PC-3 (cell line): ENCODE measurements around the gene ERI3. TPM values are rescaled to one million over a fixed set of nuclear protein-coding genes. Genes with fewer than 3 reads are reported as not detected.

ENCODE experiments used
- ATAC-seq: fragments of 200-7000 bp; cut with Tn5 transposase; 2 replicates; pipeline ENCODE4 v1.9.1; 2020; ENCODE audit warnings: mild to moderate bottlenecking, moderate library complexity
- BruUV-seq: library from RNA; stranded (reverse); fragments of 400-500 nt; replicated peaks from 2 replicates; lab custom pipeline; 2021; lab: Mats Ljungman, UMichigan
- CTCF ChIA-PET: fragments of 300-600 bp; sonication (Branson Sonifier 250); formaldehyde crosslinking; loops from one replicate; lab custom pipeline; 2022; ENCODE audit warnings: antibody characterized with exemption; lab: Charles Lee
- POLR2A ChIA-PET: fragments of 300-600 bp; sonication (Branson Sonifier 250); formaldehyde crosslinking; loops from one replicate; lab custom pipeline; 2022; ENCODE audit warnings: antibody characterized with exemption; ENCODE audit not compliant: unreplicated experiment; lab: Charles Lee
- DNase-seq: peaks from one replicate; pipeline ENCODE4 v3.0.0-alpha.2; 2015
- H2AFZ ChIP-seq: fragments of 300-600 bp; sonication (generic); 2 replicates; pipeline ENCODE4 v1.6.0; 2016; ENCODE audit warnings: antibody characterized with exemption, low read length
- H3F3A ChIP-seq: fragments of 300-600 bp; sonication (generic); one replicate; pipeline ENCODE4 v1.6.0; 2017; ENCODE audit warnings: antibody characterized with exemption, low read length, control low read depth, mild to moderate bottlenecking; ENCODE audit not compliant: unreplicated experiment
- H3K27ac ChIP-seq: fragments of 300-600 bp; sonication (generic); 2 replicates; pipeline ENCODE4 v1.5.1; 2016; ENCODE audit warnings: mild to moderate bottlenecking, low read length
- H3K27me3 ChIP-seq: fragments of 300-600 bp; sonication (generic); 2 replicates; pipeline ENCODE4 v1.6.1; 2016; ENCODE audit warnings: low read length, mixed read lengths
- H3K36me3 ChIP-seq: fragments of 300-600 bp; sonication (generic); 2 replicates; pipeline ENCODE4 v1.6.1; 2016; ENCODE audit warnings: low read depth, mixed run types, low read length, mixed read lengths
- H3K4me1 ChIP-seq: fragments of 300-600 bp; sonication (generic); 2 replicates; pipeline ENCODE4 v1.5.1; 2016; ENCODE audit warnings: low read length; ENCODE audit not compliant: insufficient read depth
- H3K4me2 ChIP-seq: fragments of 300-600 bp; sonication (generic); 2 replicates; pipeline ENCODE4 v1.6.0; 2016; ENCODE audit warnings: low read length
- H3K4me3 ChIP-seq: fragments of 300-600 bp; sonication (generic); 2 replicates; pipeline ENCODE4 v1.5.1; 2016; ENCODE audit warnings: mild to moderate bottlenecking, low read length, mixed read lengths
- H3K79me2 ChIP-seq: fragments of 300-600 bp; sonication (generic); 2 replicates; pipeline ENCODE4 v1.6.1; 2017; ENCODE audit warnings: low read length, mixed read lengths
- H3K9ac ChIP-seq: fragments of 300-600 bp; sonication (generic); 2 replicates; pipeline ENCODE4 v1.6.0; 2016; ENCODE audit warnings: mild to moderate bottlenecking, low read length
- H3K9me2 ChIP-seq: fragments of 300-600 bp; sonication (generic); replicated peaks from 2 replicates; pipeline ENCODE4 v1.6.1; 2016; ENCODE audit warnings: mixed run types, low read length, mixed read lengths
- H3K9me3 ChIP-seq: fragments of 300-600 bp; sonication (generic); 2 replicates; pipeline ENCODE4 v1.6.1; 2016; ENCODE audit warnings: low read length, mixed read lengths
- H4K20me1 ChIP-seq: fragments of 300-600 bp; sonication (generic); 2 replicates; pipeline ENCODE4 v1.6.1; 2016; ENCODE audit warnings: low read length, mixed read lengths
- CTCF ChIP-seq: fragments of 300-600 bp; sonication (generic); conservative IDR thresholded peaks from 2 replicates; pipeline ENCODE4 v1.5.1; 2017; ENCODE audit warnings: antibody characterized with exemption, low read depth, mild to moderate bottlenecking, low read length
- EZH2 ChIP-seq: fragments of 300-600 bp; sonication (generic); IDR thresholded peaks from one replicate; pipeline ENCODE4 v1.6.1; 2017; ENCODE audit warnings: antibody characterized with exemption, mild to moderate bottlenecking, low read length; ENCODE audit not compliant: unreplicated experiment
- EZH2phosphoT487 ChIP-seq: fragments of 300-600 bp; sonication (generic); IDR thresholded peaks from 2 replicates; pipeline ENCODE4 v1.6.1; 2018; ENCODE audit warnings: mild to moderate bottlenecking, antibody characterized with exemption, low read length, borderline replicate concordance
- intact Hi-C: fragments of 100-400 bp; cut with micrococcal nuclease; formaldehyde crosslinking; loops from 2 replicates; pipeline ENCODE4 v1.9.0; 2023
- total RNA-seq: library from RNA; depleted of rRNA; stranded (reverse); fragments of >200 nt; gene quantifications from 2 replicates; pipeline ENCODE4 v1.2.3, GENCODE V29; 2014

Gene ERI3
- total RNA-seq, 1 experiment from 2014 or later, result 138 TPM

GRCh38 chr1:44244986-44245385 is 110.1 kb downstream of the ERI3 start:
- no peak overlapping the region for H3K4me3 ChIP-seq
- ChIA-PET CTCF (no interaction called here), POLR2A (no interaction called here)
- H3K79me2 ChIP-seq, result no peaks in the 10 kb centered on the region
- no peaks in the 10 kb centered on the region for H3F3A ChIP-seq
- H3K9me2 ChIP-seq, result no peaks in the 10 kb centered on the region
- DNase-seq, result no peak
- no peak overlapping the region for H3K4me2 ChIP-seq
- no peaks in the 10 kb centered on the region for H3K27me3 ChIP-seq
- intact Hi-C loops, result no loop called here
- H3K9me3 ChIP-seq, result no peaks in the 10 kb centered on the region
- TF ChIP-seq EZH2 (no peak), CTCF (no peak), EZH2phosphoT487 (no peak)
- no TSS peak for BruUV-seq
- no peak overlapping the region for H3K27ac ChIP-seq
- no peaks in the 10 kb centered on the region for H3K4me1 ChIP-seq
- H4K20me1 ChIP-seq, result no peaks in the 10 kb centered on the region
- 0 out of 2 replicates have a peak, but pooled peaks cover 3% of the 10 kb centered on the region for H3K36me3 ChIP-seq
- no peak overlapping the region for H2AFZ ChIP-seq
- no peak for ATAC-seq
- no peak overlapping the region for H3K9ac ChIP-seq

- Histone ChIP-seq H3K4me2 (no peak overlapping the region), H3K9me3 (no peaks in the 10 kb centered on the region), H3K79me2 (no peaks in the 10 kb centered on the region), H3F3A (no peaks in the 10 kb centered on the region), H2AFZ (no peak overlapping the region), H3K27me3 (no peaks in the 10 kb centered on the region), H3K27ac (no peak overlapping the region), H3K9me2 (no peaks in the 10 kb centered on the region), H3K4me3 (no peak overlapping the region), H3K9ac (no peak overlapping the region), H3K36me3 (0 out of 2 replicates have a peak, but pooled peaks cover 3% of the 10 kb centered on the region), H3K4me1 (no peaks in the 10 kb centered on the region), H4K20me1 (no peaks in the 10 kb centered on the region)
- no peak for DNase-seq
- TF ChIP-seq EZH2phosphoT487 (no peak), CTCF (no peak), EZH2 (no peak)
- intact Hi-C loops, result no loop called here
- BruUV-seq, result no TSS peak
- ChIA-PET CTCF (no interaction called here), POLR2A (no interaction called here)
- ATAC-seq, result no peak
Observed at GRCh38 chr1:44243782-44244495, 111.1 kb downstream of the ERI3 start.

GRCh38 chr1:44242746-44243145 is 112.3 kb downstream of the ERI3 start:
- ChIA-PET POLR2A (no interaction called here), CTCF (no interaction called here)
- no peaks in the 10 kb centered on the region for H3F3A ChIP-seq
- ATAC-seq (no peak), DNase-seq (no peak)
- BruUV-seq, result no TSS peak
- H3K36me3 ChIP-seq, result 0 out of 2 replicates have a peak, but pooled peaks cover 3% of the 10 kb centered on the region
- TF ChIP-seq EZH2phosphoT487, result no peak
- no peak for TF ChIP-seq CTCF
- TF ChIP-seq EZH2, result no peak
- no peaks in the 10 kb centered on the region for H4K20me1 ChIP-seq
- H3K9ac ChIP-seq, result no peak overlapping the region
- H3K9me3 ChIP-seq, result no peaks in the 10 kb centered on the region
- H3K4me3 ChIP-seq, result no peak overlapping the region
- no peak overlapping the region for H3K4me2 ChIP-seq
- H3K9me2 ChIP-seq, result no peaks in the 10 kb centered on the region
- H2AFZ ChIP-seq, result no peak overlapping the region
- H3K27me3 ChIP-seq, result no peaks in the 10 kb centered on the region
- H3K79me2 ChIP-seq, result no peaks in the 10 kb centered on the region
- H3K27ac ChIP-seq, result no peak overlapping the region
- intact Hi-C loops, result no loop called here
- H3K4me1 ChIP-seq, result no peaks in the 10 kb centered on the region
